Dendritic cell treated with granulocyte-macrophage colony-stimulating factor and Interleukin-4, amounts not matched to agents 40 ng/mL and 50 ng/mL, for 4 days (primary cell): ENCODE measurements around the gene ARMC9.
"Not testable (repeated sequence)": the region's sequence is repeated elsewhere in the genome, so short reads cannot be mapped to it uniquely, and the experiment has no call there.

Experiments used
- H3K27ac Mint-ChIP-seq: one replicate; pipeline ENCODE4 v1.8.0; 2022; ENCODE audit warnings: mild to moderate bottlenecking, mixed read lengths
- H3K27me3 Mint-ChIP-seq: one replicate; pipeline ENCODE4 v1.8.0; 2022; ENCODE audit warnings: mild to moderate bottlenecking, mixed read lengths
- H3K36me3 Mint-ChIP-seq: one replicate; pipeline ENCODE4 v1.8.0; 2022; ENCODE audit warnings: low read depth, mixed read lengths
- H3K4me1 Mint-ChIP-seq: one replicate; pipeline ENCODE4 v1.8.0; 2022; ENCODE audit warnings: low read depth, mixed read lengths
- H3K4me3 Mint-ChIP-seq: one replicate; pipeline ENCODE4 v1.8.0; 2022; ENCODE audit warnings: mild to moderate bottlenecking, moderate library complexity, mixed read lengths
- H3K9me3 Mint-ChIP-seq: one replicate; pipeline ENCODE4 v1.8.0; 2022; ENCODE audit warnings: mixed read lengths
- intact Hi-C: fragments of 100-400 bp; cut with micrococcal nuclease; formaldehyde crosslinking; loops from one replicate; pipeline ENCODE4 v1.15.0; 2022

Gene ARMC9

GRCh38 chr2:231172025-231172424 is 26.4 kb upstream of the ARMC9 start:
- intact Hi-C loops = no loop called here
- no peak overlapping the region for H3K27ac Mint-ChIP-seq
- H3K4me1 Mint-ChIP-seq = peaks cover 23% of the 10 kb centered on the region
- peaks cover 84% of the 10 kb centered on the region for H3K36me3 Mint-ChIP-seq
- H3K4me3 Mint-ChIP-seq = no peak overlapping the region
- no peaks in the 10 kb centered on the region for H3K9me3 Mint-ChIP-seq
- H3K27me3 Mint-ChIP-seq = no peaks in the 10 kb centered on the region

- Mint-ChIP-seq H3K27ac (no peak overlapping the region), H3K27me3 (no peaks in the 10 kb centered on the region), H3K9me3 (peaks cover 9% of the 10 kb centered on the region), H3K4me3 (no peak overlapping the region), H3K4me1 (peaks cover 13% of the 10 kb centered on the region), H3K36me3 (peaks cover 75% of the 10 kb centered on the region)
- intact Hi-C loops = no loop called here
These were observed 24.2 kb upstream of the ARMC9 start for GRCh38 chr2:231174211-231174651.

GRCh38 chr2:231176066-231176465 is 22.4 kb upstream of the ARMC9 start:
- Mint-ChIP-seq H3K27ac (no peak overlapping the region), H3K9me3 (peaks cover 9% of the 10 kb centered on the region), H3K27me3 (no peaks in the 10 kb centered on the region), H3K36me3 (peaks cover 57% of the 10 kb centered on the region), H3K4me3 (no peak overlapping the region), H3K4me1 (peaks cover 25% of the 10 kb centered on the region)
- intact Hi-C loops = no loop called here

- Mint-ChIP-seq H3K36me3 (peaks cover 43% of the 10 kb centered on the region), H3K9me3 (peaks cover 9% of the 10 kb centered on the region), H3K4me1 (peaks cover 37% of the 10 kb centered on the region), H3K27ac (peak overlapping the region; percentile 1), H3K4me3 (no peak overlapping the region), H3K27me3 (no peaks in the 10 kb centered on the region)
- intact Hi-C loops = no loop called here
These were observed 21.0 kb upstream of the ARMC9 start for GRCh38 chr2:231177156-231178025.

- H3K27me3 Mint-ChIP-seq, intact Hi-C loops, H3K4me3 Mint-ChIP-seq, H3K27ac Mint-ChIP-seq, H3K9me3 Mint-ChIP-seq: not testable (repeated sequence)
- peaks cover 33% of the 10 kb centered on the region for H3K36me3 Mint-ChIP-seq
- H3K4me1 Mint-ChIP-seq = peaks cover 46% of the 10 kb centered on the region
These were observed 19.6 kb upstream of the ARMC9 start for GRCh38 chr2:231178805-231179204.

GRCh38 chr2:231181860-231182512 is 16.4 kb upstream of the ARMC9 start:
- peaks cover 9% of the 10 kb centered on the region for H3K9me3 Mint-ChIP-seq
- H3K4me1 Mint-ChIP-seq = peaks cover 54% of the 10 kb centered on the region
- H3K27ac Mint-ChIP-seq = peak overlapping the region; percentile 81
- H3K4me3 Mint-ChIP-seq = no peak overlapping the region
- H3K36me3 Mint-ChIP-seq = peaks cover 10% of the 10 kb centered on the region
- no peaks in the 10 kb centered on the region for H3K27me3 Mint-ChIP-seq
- intact Hi-C loops = no loop called here

- intact Hi-C loops = no loop called here
- peaks cover 5% of the 10 kb centered on the region for H3K36me3 Mint-ChIP-seq
- H3K9me3 Mint-ChIP-seq = peaks cover 4% of the 10 kb centered on the region
- peaks cover 49% of the 10 kb centered on the region for H3K4me1 Mint-ChIP-seq
- H3K27me3 Mint-ChIP-seq = no peaks in the 10 kb centered on the region
- H3K4me3 Mint-ChIP-seq = no peak overlapping the region
- peak overlapping the region; percentile 81 for H3K27ac Mint-ChIP-seq
These were observed 15.9 kb upstream of the ARMC9 start for GRCh38 chr2:231182513-231182899.

GRCh38 chr2:231183851-231184250 is 14.6 kb upstream of the ARMC9 start:
- no peak overlapping the region for H3K4me3 Mint-ChIP-seq
- no peaks in the 10 kb centered on the region for H3K9me3 Mint-ChIP-seq
- no peaks in the 10 kb centered on the region for H3K36me3 Mint-ChIP-seq
- intact Hi-C loops = no loop called here
- peaks cover 46% of the 10 kb centered on the region for H3K4me1 Mint-ChIP-seq
- peaks cover 4% of the 10 kb centered on the region for H3K27me3 Mint-ChIP-seq
- H3K27ac Mint-ChIP-seq = no peak overlapping the region

- no peak overlapping the region for H3K4me3 Mint-ChIP-seq
- intact Hi-C loops = no loop called here
- no peaks in the 10 kb centered on the region for H3K9me3 Mint-ChIP-seq
- H3K27me3 Mint-ChIP-seq = peaks cover 7% of the 10 kb centered on the region
- H3K27ac Mint-ChIP-seq = no peak overlapping the region
- no peaks in the 10 kb centered on the region for H3K36me3 Mint-ChIP-seq
- peaks cover 46% of the 10 kb centered on the region for H3K4me1 Mint-ChIP-seq
These were observed 14.1 kb upstream of the ARMC9 start for GRCh38 chr2:231184319-231184718.

GRCh38 chr2:231185050-231185725 is 13.2 kb upstream of the ARMC9 start:
- Mint-ChIP-seq H3K4me1 (peaks cover 41% of the 10 kb centered on the region), H3K36me3 (no peaks in the 10 kb centered on the region), H3K27me3 (peaks cover 14% of the 10 kb centered on the region), H3K27ac (peak overlapping the region; percentile 20), H3K9me3 (no peaks in the 10 kb centered on the region), H3K4me3 (no peak overlapping the region)
- intact Hi-C loops = no loop called here

GRCh38 chr2:231185886-231186285 is 12.5 kb upstream of the ARMC9 start:
- Mint-ChIP-seq H3K4me3 (no peak overlapping the region), H3K9me3 (no peaks in the 10 kb centered on the region), H3K27me3 (peaks cover 21% of the 10 kb centered on the region), H3K27ac (peak overlapping the region; percentile 20), H3K36me3 (no peaks in the 10 kb centered on the region), H3K4me1 (peaks cover 41% of the 10 kb centered on the region)
- intact Hi-C loops = no loop called here

GRCh38 chr2:231186325-231186724 is 12.1 kb upstream of the ARMC9 start:
- Mint-ChIP-seq H3K4me3 (no peak overlapping the region), H3K36me3 (no peaks in the 10 kb centered on the region), H3K27me3 (peaks cover 26% of the 10 kb centered on the region), H3K4me1 (peaks cover 39% of the 10 kb centered on the region), H3K9me3 (no peaks in the 10 kb centered on the region), H3K27ac (peak overlapping the region; percentile 20)
- intact Hi-C loops = no loop called here

GRCh38 chr2:231187736-231188505 is 10.5 kb upstream of the ARMC9 start:
- Mint-ChIP-seq H3K4me1 (peaks cover 23% of the 10 kb centered on the region), H3K36me3 (no peaks in the 10 kb centered on the region)

More at GRCh38 chr2:231187736-231188505, 10.5 kb upstream of the ARMC9 start:
- Mint-ChIP-seq H3K9me3 (no peaks in the 10 kb centered on the region), H3K4me3 (no peak overlapping the region), H3K27ac (no peak overlapping the region), H3K27me3 (peaks cover 40% of the 10 kb centered on the region)
- intact Hi-C loops = no loop called here
